Measurements from ENCODE around the gene SMG5.

The SMG5 gene

GRCh38 chr1:156214024-156214748 lies 68.4 kb downstream of the SMG5 start:
- DNase-seq (ENCODE audit: extremely low read depth in 1 of 2, low read depth in 1 of 2), result no peak

- no peak for DNase-seq (ENCODE audit: extremely low read depth in 1 of 2, low read depth in 1 of 2)
Measured at GRCh38 chr1:156213644-156213966, 69.0 kb downstream of the SMG5 start.

- peak; percentile 92 to 97 for DNase-seq (ENCODE audit: extremely low read depth in 1 of 2, low read depth in 1 of 2)
Measured at GRCh38 chr1:156212833-156213643, 69.6 kb downstream of the SMG5 start, which contains the start of gene PMF1. TSS of gene PMF1 (plus strand) at chr1:156213007. CDS start at chr1:156213016, 9 bp downstream.

GRCh38 chr1:156212130-156212529 lies 70.5 kb downstream of the SMG5 start:
- DNase-seq (ENCODE audit: extremely low read depth in 1 of 2, low read depth in 1 of 2), result no peak

GRCh38 chr1:156211243-156211642 lies 71.4 kb downstream of the SMG5 start:
- DNase-seq (ENCODE audit: extremely low read depth in 1 of 2, low read depth in 1 of 2), result no peak

GRCh38 chr1:156204686-156205085 lies 77.9 kb downstream of the SMG5 start:
- no peak for DNase-seq (ENCODE audit: extremely low read depth in 1 of 2, low read depth in 1 of 2)

- DNase-seq (ENCODE audit: extremely low read depth in 1 of 2, low read depth in 1 of 2), result no peak
Measured at GRCh38 chr1:156203331-156203730, 79.3 kb downstream of the SMG5 start.

- no peak for DNase-seq (ENCODE audit: extremely low read depth in 1 of 2, low read depth in 1 of 2)
Measured at GRCh38 chr1:156200044-156200443, 82.6 kb downstream of the SMG5 start.

Data from stimulated activated CD8-positive, alpha-beta memory T cell treated with anti-CD3 and anti-CD28 coated beads, Interleukin-7, amount 100 ng/mL, for 48 hours (primary cell).